ENCODE results near the gene RAET1G. TPM values are rescaled to one million over a fixed set of nuclear protein-coding genes. Genes with fewer than 3 reads are reported as not detected.

The RAET1G gene
- total and polyA plus RNA-seq, 2 donors (not counting 1 experiment from before 2014, with no cell fraction given), result not detected

- intact Hi-C loops (cut with micrococcal nuclease), result loop anchor here (5.0 kb wide), 1 partner anchor 404 kb away; no protein-coding TSS in a partner anchor
- no peak overlapping the region for H3K9ac ChIP-seq (ENCODE audit: low read length)
- TF ChIP-seq, protein P1, sequence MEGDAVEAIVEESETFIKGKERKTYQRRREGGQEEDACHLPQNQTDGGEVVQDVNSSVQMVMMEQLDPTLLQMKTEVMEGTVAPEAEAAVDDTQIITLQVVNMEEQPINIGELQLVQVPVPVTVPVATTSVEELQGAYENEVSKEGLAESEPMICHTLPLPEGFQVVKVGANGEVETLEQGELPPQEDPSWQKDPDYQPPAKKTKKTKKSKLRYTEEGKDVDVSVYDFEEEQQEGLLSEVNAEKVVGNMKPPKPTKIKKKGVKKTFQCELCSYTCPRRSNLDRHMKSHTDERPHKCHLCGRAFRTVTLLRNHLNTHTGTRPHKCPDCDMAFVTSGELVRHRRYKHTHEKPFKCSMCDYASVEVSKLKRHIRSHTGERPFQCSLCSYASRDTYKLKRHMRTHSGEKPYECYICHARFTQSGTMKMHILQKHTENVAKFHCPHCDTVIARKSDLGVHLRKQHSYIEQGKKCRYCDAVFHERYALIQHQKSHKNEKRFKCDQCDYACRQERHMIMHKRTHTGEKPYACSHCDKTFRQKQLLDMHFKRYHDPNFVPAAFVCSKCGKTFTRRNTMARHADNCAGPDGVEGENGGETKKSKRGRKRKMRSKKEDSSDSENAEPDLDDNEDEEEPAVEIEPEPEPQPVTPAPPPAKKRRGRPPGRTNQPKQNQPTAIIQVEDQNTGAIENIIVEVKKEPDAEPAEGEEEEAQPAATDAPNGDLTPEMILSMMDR (IDR thresholded peaks at IDR 0.05), result no peak
- no peak for TF ChIP-seq EZH2 (IDR thresholded peaks at IDR 0.05; ENCODE audit: borderline replicate concordance, insufficient read depth, low read depth, low read length, poor library complexity, severe bottlenecking)
- no peaks in the 10 kb centered on the region for H4K20me1 ChIP-seq (ENCODE audit: control insufficient read depth, insufficient read depth, low read length, poor library complexity, severe bottlenecking)
- Mint-ChIP-seq H3K27ac (no peak overlapping the region), H3K4me1 (peaks cover 9% of the 10 kb centered on the region), H3K27me3 (peaks cover 83% of the 10 kb centered on the region), H3K4me3 (no peak overlapping the region), H3K9me3 (ENCODE audit: insufficient read depth) (no peaks in the 10 kb centered on the region)
- peaks cover 5 to 20% of the 10 kb centered on the region in 2 donors for H3K4me1 ChIP-seq (ENCODE audit: control insufficient read depth in 2 of 2, insufficient read depth in 2 of 2, low read length in 2 of 2)
- ChIA-PET CTCF (interaction anchor here (1.7 kb wide), 1 partner anchor 83 kb away, joined by 10 read pairs; no protein-coding TSS in a partner anchor), POLR2A (interaction anchor here (0.6 kb wide), 1 partner anchor 51 kb away, joined by 5 read pairs; no protein-coding TSS in a partner anchor)
- DNase-seq (no peak), ATAC-seq (ENCODE audit: low read depth) (no peak)
- H3K27me3 ChIP-seq (replicated peaks in 1 of 4; ENCODE audit: control extremely low read depth in 1 of 4, control insufficient read depth in 3 of 4, insufficient read depth in 4 of 4, low read length in 3 of 4), result peaks cover 0 to 69% (median 63%) of the 10 kb centered on the region in 4 experiments
- H3K79me2 ChIP-seq (ENCODE audit: control insufficient read depth, insufficient read depth, low read length), result no peaks in the 10 kb centered on the region
- no peak overlapping the region for H3K27ac ChIP-seq (ENCODE audit: low read length in 2 of 2)
- no peak overlapping the region for H3K4me3 ChIP-seq (ENCODE audit: control extremely low read depth in 1 of 5, extremely low read depth in 1 of 5, insufficient read depth in 1 of 5, low read depth in 2 of 5, low read length in 4 of 5)
- H3K9me3 ChIP-seq (ENCODE audit: control extremely low read depth in 1 of 3, control insufficient read depth in 2 of 3, insufficient read depth in 1 of 3, low read length in 2 of 3), result peaks cover 0 to 8% (median 0%) of the 10 kb centered on the region in 3 donors
- 11% methylated on average over 2 of the region's 3 CpGs for WGBS (ENCODE audit: insufficient coverage)
- no peaks in the 10 kb centered on the region for H3K36me3 ChIP-seq (replicated peaks in 1 of 2; ENCODE audit: control extremely low read depth in 1 of 2, control insufficient read depth in 1 of 2, extremely low read depth in 1 of 2, insufficient read depth in 2 of 2, low read length in 1 of 2)
- no peak overlapping the region for H2AFZ ChIP-seq (ENCODE audit: insufficient read depth, low read depth, low read length, poor library complexity, severe bottlenecking)
- no peak overlapping the region for H3K4me2 ChIP-seq (replicated peaks; ENCODE audit: low read depth, low read length, poor library complexity, severe bottlenecking)
Observed at GRCh38 chr6:149933461-149933860, 10.5 kb upstream of the RAET1G start.

DNA sequence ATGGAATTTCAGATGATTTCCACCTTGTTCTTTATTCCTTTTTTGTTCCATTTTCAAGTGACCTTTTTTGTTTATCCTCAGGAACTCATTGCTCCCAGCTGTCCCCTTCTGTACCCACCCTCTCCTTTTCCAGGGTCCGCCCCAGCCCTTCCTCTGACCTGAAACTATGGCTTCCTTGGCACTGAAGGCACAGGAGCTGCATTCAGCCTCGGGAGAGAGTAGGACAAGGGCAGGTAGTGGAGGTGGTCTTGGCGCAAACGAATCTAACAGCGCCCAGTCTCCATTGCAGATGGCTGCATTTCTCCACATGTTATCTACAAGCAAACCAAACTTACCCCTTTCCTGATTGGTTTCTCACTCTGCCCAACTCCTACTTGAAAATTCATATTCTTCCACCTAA lies 10.1 kb upstream of the RAET1G start:
- Histone ChIP-seq H3K79me2 (ENCODE audit: control insufficient read depth, insufficient read depth, low read length) (no peaks in the 10 kb centered on the region), H3K9ac (ENCODE audit: low read length) (no peak overlapping the region), H4K20me1 (ENCODE audit: control insufficient read depth, insufficient read depth, low read length, poor library complexity, severe bottlenecking) (no peaks in the 10 kb centered on the region), H3K9me3 (ENCODE audit: control extremely low read depth in 1 of 3, control insufficient read depth in 2 of 3, insufficient read depth in 1 of 3, low read length in 2 of 3) (peaks cover 0 to 4% (median 0%) of the 10 kb centered on the region in 3 donors), H3K27ac (ENCODE audit: low read length in 2 of 2) (no peak overlapping the region), H3K27me3 (replicated peaks in 1 of 4; ENCODE audit: control extremely low read depth in 1 of 4, control insufficient read depth in 3 of 4, insufficient read depth in 4 of 4, low read length in 3 of 4) (peaks cover 0 to 65% (median 61%) of the 10 kb centered on the region in 4 experiments), H3K36me3 (replicated peaks in 1 of 2; ENCODE audit: control extremely low read depth in 1 of 2, control insufficient read depth in 1 of 2, extremely low read depth in 1 of 2, insufficient read depth in 2 of 2, low read length in 1 of 2) (no peaks in the 10 kb centered on the region), H3K4me2 (replicated peaks; ENCODE audit: low read depth, low read length, poor library complexity, severe bottlenecking) (no peak overlapping the region), H3K4me1 (ENCODE audit: control insufficient read depth in 2 of 2, insufficient read depth in 2 of 2, low read length in 2 of 2) (peaks cover 1 to 16% of the 10 kb centered on the region in 2 donors), H2AFZ (ENCODE audit: insufficient read depth, low read depth, low read length, poor library complexity, severe bottlenecking) (no peak overlapping the region), H3K4me3 (ENCODE audit: control extremely low read depth in 1 of 5, extremely low read depth in 1 of 5, insufficient read depth in 1 of 5, low read depth in 2 of 5, low read length in 4 of 5) (no peak overlapping the region)
- intact Hi-C loops (cut with micrococcal nuclease), result loop anchor here (5.0 kb wide), 1 partner anchor 404 kb away; no protein-coding TSS in a partner anchor
- ChIA-PET POLR2A (interaction anchor here (0.6 kb wide), 1 partner anchor 51 kb away, joined by 5 read pairs; no protein-coding TSS in a partner anchor), CTCF (interaction anchor here (1.4 to 1.7 kb wide), 2 partner anchors 77 to 84 kb away, joined by 5 to 10 read pairs; no protein-coding TSS in a partner anchor)
- H3K4me1 Mint-ChIP-seq, result peaks cover 5% of the 10 kb centered on the region
- no peaks in the 10 kb centered on the region for H3K9me3 Mint-ChIP-seq (ENCODE audit: insufficient read depth)
- H3K27ac Mint-ChIP-seq, result no peak overlapping the region
- ATAC-seq (ENCODE audit: low read depth) (no peak), DNase-seq (no peak)
- 39% methylated on average over 3 of the region's 5 CpGs for WGBS (ENCODE audit: insufficient coverage)
- H3K27me3 Mint-ChIP-seq, result peaks cover 87% of the 10 kb centered on the region
- TF ChIP-seq, protein P1 (IDR thresholded peaks at IDR 0.05), result no peak
- no peak for TF ChIP-seq EZH2 (IDR thresholded peaks at IDR 0.05; ENCODE audit: borderline replicate concordance, insufficient read depth, low read depth, low read length, poor library complexity, severe bottlenecking)
- no peak overlapping the region for H3K4me3 Mint-ChIP-seq

Measured in B cell (primary cell).